ENCODE data around the gene RYR2.

The RYR2 gene

DNA sequence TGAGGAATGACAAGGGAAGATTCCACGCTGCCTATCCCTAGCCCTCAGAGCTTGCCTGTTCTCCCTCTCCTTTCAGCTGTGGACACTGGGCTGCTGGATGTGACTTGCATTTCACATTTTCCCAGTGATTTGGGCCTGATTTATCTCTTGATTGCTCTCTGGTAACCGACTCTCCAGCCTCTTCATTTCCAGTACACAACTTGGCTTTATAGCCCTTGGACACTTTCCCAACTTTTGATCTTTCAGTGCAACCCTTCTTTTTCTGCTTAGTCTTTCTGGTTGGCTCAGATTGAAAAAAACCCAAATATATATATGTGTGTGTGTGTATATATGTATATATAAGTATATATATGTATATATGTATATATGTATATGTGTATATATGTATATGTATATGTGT, 138.3 kb downstream of the RYR2 start:
- H3K9ac ChIP-seq = no peak overlapping the region
- no peaks in the 10 kb centered on the region for H3K9me3 ChIP-seq
- H3K27ac ChIP-seq = no peak overlapping the region
- no peaks in the 10 kb centered on the region for H3K36me3 ChIP-seq
- TF ChIP-seq Cebpa-rat (IDR thresholded peaks at IDR 0.05) = no peak
- H3K4me3 ChIP-seq = no peak overlapping the region
- no peaks in the 10 kb centered on the region for H3K27me3 ChIP-seq
- no peaks in the 10 kb centered on the region for H4K20me1 ChIP-seq
- H3K4me2 ChIP-seq = no peak overlapping the region
- H3K4me1 ChIP-seq = no peaks in the 10 kb centered on the region

GRCh38 chr1:237181743-237182317, 139.8 kb downstream of the RYR2 start:
- no peaks in the 10 kb centered on the region for H3K27me3 ChIP-seq
- H3K4me3 ChIP-seq = no peak overlapping the region
- no peak for TF ChIP-seq Cebpa-rat (IDR thresholded peaks at IDR 0.05)
- H3K4me2 ChIP-seq = no peak overlapping the region
- no peak overlapping the region for H3K9ac ChIP-seq
- no peaks in the 10 kb centered on the region for H3K36me3 ChIP-seq
- H3K9me3 ChIP-seq = no peaks in the 10 kb centered on the region
- no peaks in the 10 kb centered on the region for H3K4me1 ChIP-seq
- H3K27ac ChIP-seq = no peak overlapping the region
- H4K20me1 ChIP-seq = no peaks in the 10 kb centered on the region

GRCh38 chr1:237183963-237184540, 142.1 kb downstream of the RYR2 start:
- no peak overlapping the region for H3K9ac ChIP-seq
- H3K27ac ChIP-seq = no peak overlapping the region
- no peak for TF ChIP-seq Cebpa-rat (IDR thresholded peaks at IDR 0.05)
- H4K20me1 ChIP-seq = no peaks in the 10 kb centered on the region
- H3K36me3 ChIP-seq = no peaks in the 10 kb centered on the region
- H3K9me3 ChIP-seq = no peaks in the 10 kb centered on the region
- H3K27me3 ChIP-seq = no peaks in the 10 kb centered on the region
- no peak overlapping the region for H3K4me2 ChIP-seq
- no peak overlapping the region for H3K4me3 ChIP-seq
- no peaks in the 10 kb centered on the region for H3K4me1 ChIP-seq

DNA sequence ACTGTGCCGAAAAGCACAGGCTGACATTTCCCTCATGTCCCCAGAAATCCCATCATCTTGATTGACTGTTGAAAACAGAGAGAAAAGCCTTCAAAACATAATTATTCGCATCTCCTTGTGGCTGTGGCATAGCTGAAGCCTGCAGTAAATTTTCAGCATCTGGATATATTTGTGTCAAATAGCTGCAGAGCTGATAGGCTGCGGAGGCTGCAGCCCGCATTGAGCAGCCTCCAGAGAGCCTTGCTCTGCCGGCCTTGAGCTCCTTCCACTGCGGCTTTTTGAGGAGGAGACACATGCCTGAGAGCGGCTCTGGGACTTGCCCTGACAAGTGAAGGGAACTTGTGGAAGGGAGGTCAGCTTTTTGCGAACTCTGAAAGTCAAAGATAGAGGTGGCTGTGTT, 144.7 kb downstream of the RYR2 start:
- no peaks in the 10 kb centered on the region for H3K4me1 ChIP-seq
- no peak overlapping the region for H3K4me3 ChIP-seq
- H3K9me3 ChIP-seq = no peaks in the 10 kb centered on the region
- no peak overlapping the region for H3K4me2 ChIP-seq
- no peak for TF ChIP-seq Cebpa-rat (IDR thresholded peaks at IDR 0.05)
- H3K27me3 ChIP-seq = no peaks in the 10 kb centered on the region
- no peak overlapping the region for H3K27ac ChIP-seq
- H3K36me3 ChIP-seq = no peaks in the 10 kb centered on the region
- H4K20me1 ChIP-seq = no peaks in the 10 kb centered on the region
- no peak overlapping the region for H3K9ac ChIP-seq

DNA sequence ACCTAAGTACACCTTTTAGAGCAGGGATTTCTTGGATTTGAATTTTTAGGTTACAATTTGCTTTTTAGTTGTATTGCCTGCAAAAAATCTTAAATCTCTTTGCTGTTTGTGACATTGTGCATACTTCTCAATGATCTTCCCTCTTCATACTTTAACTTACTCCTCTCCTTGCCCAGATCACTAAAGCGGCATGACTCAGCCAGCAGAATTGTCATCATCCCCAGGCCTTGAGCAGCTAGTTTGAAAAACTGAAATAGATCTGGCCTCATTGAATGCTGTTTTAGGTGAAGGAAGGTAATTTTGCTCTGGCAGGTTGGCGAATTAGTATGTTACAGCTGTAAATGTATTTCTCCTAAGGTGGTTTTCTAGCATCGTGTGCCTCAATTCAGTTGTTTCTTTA, 145.9 kb downstream of the RYR2 start:
- Histone ChIP-seq H3K4me1 (no peaks in the 10 kb centered on the region), H3K9me3 (no peaks in the 10 kb centered on the region), H3K9ac (no peak overlapping the region), H3K36me3 (no peaks in the 10 kb centered on the region), H4K20me1 (no peaks in the 10 kb centered on the region), H3K4me2 (no peak overlapping the region), H3K4me3 (no peak overlapping the region), H3K27ac (no peak overlapping the region), H3K27me3 (no peaks in the 10 kb centered on the region)
- no peak for TF ChIP-seq Cebpa-rat (IDR thresholded peaks at IDR 0.05)

DNA sequence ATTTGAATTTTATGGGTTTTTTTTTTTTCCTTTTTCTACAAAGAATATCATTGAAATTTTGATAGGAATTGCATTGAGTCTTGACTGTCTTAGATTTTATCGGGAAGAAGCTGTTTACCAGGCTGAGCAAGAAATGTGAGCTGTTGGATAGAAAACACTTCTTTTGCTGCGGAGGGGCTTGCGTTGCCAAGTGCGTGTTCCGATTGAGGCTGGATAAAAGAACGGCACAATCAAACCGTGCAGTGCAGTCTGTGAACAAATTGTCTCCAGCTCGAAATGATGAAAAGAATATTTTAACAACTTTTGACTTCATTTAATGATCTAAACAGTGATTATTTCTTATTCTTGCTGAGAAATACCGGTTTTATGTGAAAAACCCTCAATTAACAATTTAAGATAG, 149.4 kb downstream of the RYR2 start:
- Histone ChIP-seq H3K27ac (no peak overlapping the region), H4K20me1 (no peaks in the 10 kb centered on the region), H3K36me3 (no peaks in the 10 kb centered on the region), H3K4me1 (no peaks in the 10 kb centered on the region), H3K9ac (no peak overlapping the region), H3K27me3 (no peaks in the 10 kb centered on the region), H3K9me3 (no peaks in the 10 kb centered on the region), H3K4me3 (no peak overlapping the region), H3K4me2 (no peak overlapping the region)
- no peak for TF ChIP-seq Cebpa-rat (IDR thresholded peaks at IDR 0.05)

DNA sequence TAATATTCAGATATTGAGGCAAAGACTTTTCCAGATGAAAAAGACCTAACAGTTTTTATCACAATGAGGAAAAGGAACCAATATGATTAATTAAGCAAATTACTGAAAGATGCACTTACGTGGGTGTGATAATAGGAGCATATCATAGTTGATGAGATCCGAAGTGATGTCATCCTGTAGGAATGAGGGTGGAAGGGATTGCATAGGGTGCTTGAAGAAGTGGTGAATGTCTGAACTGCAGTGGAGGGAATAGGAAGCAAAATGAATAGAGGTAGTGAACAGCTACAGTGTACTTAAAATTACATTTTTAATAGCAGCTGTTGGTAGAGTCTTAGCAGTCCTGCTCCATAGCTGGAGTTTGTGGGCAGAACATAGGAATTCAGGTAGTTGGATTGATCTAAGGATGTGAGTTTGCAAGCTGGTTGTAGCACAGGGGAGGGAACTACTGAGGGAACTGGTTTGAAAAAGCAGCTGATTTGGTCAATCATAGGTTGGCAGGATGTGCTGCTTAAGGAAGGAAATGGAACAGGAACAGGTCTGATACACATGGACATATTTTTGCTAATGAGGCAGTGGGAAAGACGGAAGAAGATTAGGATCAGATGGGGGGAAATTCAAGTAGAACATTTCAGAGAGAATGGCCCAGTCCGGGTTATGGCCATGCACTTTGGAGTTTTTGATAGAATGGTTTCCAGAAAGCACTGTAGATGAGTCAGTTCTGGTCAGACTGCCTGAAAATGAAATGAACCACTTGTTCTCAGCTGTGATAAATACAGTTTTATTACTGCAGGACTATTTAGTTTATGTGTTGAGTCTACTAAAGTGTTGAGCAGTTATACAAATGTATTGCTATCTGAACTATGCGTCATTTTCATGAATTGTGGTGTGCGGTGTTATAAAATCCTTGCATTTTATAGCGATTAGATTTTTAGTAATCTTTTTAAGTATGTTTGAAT, 155.8 kb downstream of the RYR2 start:
- Histone ChIP-seq H3K36me3 (no peaks in the 10 kb centered on the region), H4K20me1 (no peaks in the 10 kb centered on the region), H3K4me1 (no peaks in the 10 kb centered on the region), H3K9me3 (no peaks in the 10 kb centered on the region), H3K27me3 (no peaks in the 10 kb centered on the region), H3K4me3 (no peak overlapping the region), H3K9ac (no peak overlapping the region), H3K27ac (no peak overlapping the region), H3K4me2 (no peak overlapping the region)
- TF ChIP-seq Cebpa-rat (IDR thresholded peaks at IDR 0.05) = no peak

DNA sequence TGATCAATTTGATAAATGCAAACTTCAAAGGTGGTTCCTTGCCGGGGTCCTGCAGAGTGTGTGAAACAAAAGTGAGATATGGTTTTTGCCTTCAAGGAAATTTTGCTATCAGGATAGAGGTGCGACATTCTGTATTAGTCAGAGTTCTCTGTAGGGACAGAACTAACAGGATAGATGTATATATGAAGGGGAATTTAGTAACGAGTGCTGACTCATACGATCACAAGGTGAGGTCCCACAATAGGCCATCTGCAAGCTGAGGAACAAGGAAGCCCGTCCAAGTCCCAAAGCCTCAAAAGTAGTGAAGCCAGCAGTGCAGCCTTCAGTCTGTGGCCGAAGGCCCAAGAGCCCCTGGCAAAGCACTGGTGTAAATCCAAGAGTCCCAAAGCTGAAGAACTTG, 157.0 kb downstream of the RYR2 start:
- Histone ChIP-seq H3K27me3 (no peaks in the 10 kb centered on the region), H3K9ac (no peak overlapping the region), H3K4me3 (no peak overlapping the region), H3K27ac (no peak overlapping the region), H3K36me3 (no peaks in the 10 kb centered on the region), H4K20me1 (no peaks in the 10 kb centered on the region), H3K4me1 (no peaks in the 10 kb centered on the region), H3K4me2 (no peak overlapping the region), H3K9me3 (no peaks in the 10 kb centered on the region)
- TF ChIP-seq Cebpa-rat (IDR thresholded peaks at IDR 0.05) = no peak

DNA sequence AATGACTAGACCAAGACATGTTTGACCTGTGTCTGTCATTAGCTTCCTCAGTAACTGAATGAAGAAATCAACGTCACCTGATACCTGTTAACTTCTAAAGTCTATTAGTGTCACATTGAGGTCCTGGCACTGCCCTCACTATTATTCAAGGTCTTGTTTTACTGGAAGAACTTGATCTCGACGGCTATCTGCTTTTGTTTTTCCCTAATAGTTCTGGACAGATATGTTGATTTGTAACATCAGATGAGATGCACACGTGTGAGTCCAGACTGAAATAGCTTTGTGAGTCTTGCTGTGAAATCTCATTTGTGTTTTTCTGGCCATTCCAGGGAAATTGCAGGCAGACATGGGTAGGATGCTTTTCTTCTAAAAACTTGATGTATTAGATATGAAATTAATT, 159.2 kb downstream of the RYR2 start:
- Histone ChIP-seq H3K4me2 (no peak overlapping the region), H3K27ac (no peak overlapping the region), H3K27me3 (no peaks in the 10 kb centered on the region), H3K9ac (no peak overlapping the region), H3K36me3 (no peaks in the 10 kb centered on the region), H3K9me3 (no peaks in the 10 kb centered on the region), H3K4me3 (no peak overlapping the region), H3K4me1 (no peaks in the 10 kb centered on the region), H4K20me1 (no peaks in the 10 kb centered on the region)
- TF ChIP-seq Cebpa-rat (IDR thresholded peaks at IDR 0.05) = no peak

- Histone ChIP-seq H3K4me1 (no peaks in the 10 kb centered on the region), H3K9me3 (no peaks in the 10 kb centered on the region), H3K36me3 (no peaks in the 10 kb centered on the region), H3K4me2 (no peak overlapping the region), H3K27me3 (no peaks in the 10 kb centered on the region), H4K20me1 (no peaks in the 10 kb centered on the region), H3K27ac (no peak overlapping the region), H3K9ac (no peak overlapping the region), H3K4me3 (no peak overlapping the region)
- no peak for TF ChIP-seq Cebpa-rat (IDR thresholded peaks at IDR 0.05)
Measured at GRCh38 chr1:237204841-237205240, 162.9 kb downstream of the RYR2 start.

All from BLaER1 (cell line).